ACC112 (cell line): ENCODE results near the gene ASXL1.

Source experiments
- H2AFZ ChIP-seq: fragments of 200-600 bp; sonication (generic); one replicate; pipeline ENCODE4 v1.6.0; 2017; ENCODE audit warnings: antibody characterized with exemption, low read length; ENCODE audit not compliant: unreplicated experiment
- H3K27ac ChIP-seq: fragments of 200-600 bp; sonication (generic); 2 replicates; pipeline ENCODE4 v1.5.1; 2014; ENCODE audit warnings: low read depth, mild to moderate bottlenecking, antibody characterized with exemption, low read length, moderate library complexity
- H3K27me3 ChIP-seq: fragments of 200-600 bp; sonication (generic); 2 replicates; pipeline ENCODE4 v1.6.1; 2014; ENCODE audit warnings: mild to moderate bottlenecking, antibody characterized with exemption, low read length, moderate library complexity, mixed read lengths; ENCODE audit not compliant: insufficient read depth
- H3K36me3 ChIP-seq: fragments of 200-600 bp; sonication (generic); 2 replicates; pipeline ENCODE4 v1.6.1; 2016; ENCODE audit warnings: mild to moderate bottlenecking, antibody characterized with exemption, low read length, moderate library complexity, mixed read lengths; ENCODE audit not compliant: insufficient read depth
- H3K4me1 ChIP-seq: fragments of 200-600 bp; sonication (generic); one replicate; pipeline ENCODE4 v1.6.1; 2016; ENCODE audit warnings: low read length, mixed read lengths; ENCODE audit not compliant: insufficient read depth, unreplicated experiment, control insufficient read depth
- H3K4me3 ChIP-seq: fragments of 200-600 bp; sonication (generic); 2 replicates; pipeline ENCODE4 v1.5.1; 2014; ENCODE audit warnings: mild to moderate bottlenecking, low read depth, low read length
- H3K79me2 ChIP-seq: fragments of 200-600 bp; sonication (generic); one replicate; pipeline ENCODE4 v1.6.0; 2016; ENCODE audit warnings: low read length; ENCODE audit not compliant: control insufficient read depth, unreplicated experiment, insufficient read depth

The ASXL1 gene

DNA sequence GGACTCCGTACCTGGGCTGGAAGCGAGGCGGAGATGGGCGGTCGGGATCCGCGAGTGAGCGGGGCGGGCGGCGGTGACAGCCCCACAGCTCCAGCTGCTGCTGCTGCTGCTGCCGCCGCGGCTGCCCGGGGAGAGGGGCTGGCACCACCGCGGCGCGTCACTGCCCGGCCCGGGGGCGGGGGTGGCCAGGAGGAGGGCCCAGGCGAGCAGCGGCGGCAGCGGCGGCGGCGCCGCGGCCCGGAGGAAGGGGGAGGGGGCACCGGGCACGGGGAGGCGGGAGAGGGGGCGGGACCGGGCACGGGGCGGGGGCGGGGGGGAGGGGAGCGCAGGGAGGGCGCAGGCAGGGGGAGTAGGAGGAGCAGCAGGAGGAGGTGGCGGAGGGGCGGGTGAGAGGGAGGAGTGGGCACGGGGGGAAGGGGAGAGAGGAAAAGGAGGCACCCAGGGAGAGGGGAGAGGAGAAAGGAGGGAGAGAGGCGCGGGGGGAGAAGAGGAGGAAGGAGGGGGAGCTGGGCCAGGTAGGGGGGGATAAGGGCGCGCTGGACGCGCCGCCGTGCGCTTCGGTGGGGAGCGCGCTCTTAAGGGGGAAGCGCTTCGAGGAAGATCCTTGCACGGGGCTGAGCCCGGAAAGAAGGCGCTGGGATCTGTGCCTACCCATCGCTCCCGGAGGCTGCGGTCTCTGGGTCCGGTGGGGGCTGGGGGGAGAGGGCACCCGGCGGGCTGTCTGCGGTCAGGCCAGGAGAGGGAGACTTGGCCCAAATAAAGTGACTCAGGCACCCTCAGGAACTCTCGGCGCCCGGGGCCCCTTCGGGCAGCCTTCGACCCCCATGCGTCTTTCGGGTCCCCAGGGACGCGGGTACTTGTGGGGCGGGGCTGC is 125.5 kb downstream of the ASXL1 start:
- peak overlapping the region; percentile 36 for H2AFZ ChIP-seq
- peak overlapping the region; percentile 56; the same call in 1 of the 2 replicates for H3K27ac ChIP-seq
- H3K4me1 ChIP-seq = peaks cover 5% of the 10 kb centered on the region

DNA sequence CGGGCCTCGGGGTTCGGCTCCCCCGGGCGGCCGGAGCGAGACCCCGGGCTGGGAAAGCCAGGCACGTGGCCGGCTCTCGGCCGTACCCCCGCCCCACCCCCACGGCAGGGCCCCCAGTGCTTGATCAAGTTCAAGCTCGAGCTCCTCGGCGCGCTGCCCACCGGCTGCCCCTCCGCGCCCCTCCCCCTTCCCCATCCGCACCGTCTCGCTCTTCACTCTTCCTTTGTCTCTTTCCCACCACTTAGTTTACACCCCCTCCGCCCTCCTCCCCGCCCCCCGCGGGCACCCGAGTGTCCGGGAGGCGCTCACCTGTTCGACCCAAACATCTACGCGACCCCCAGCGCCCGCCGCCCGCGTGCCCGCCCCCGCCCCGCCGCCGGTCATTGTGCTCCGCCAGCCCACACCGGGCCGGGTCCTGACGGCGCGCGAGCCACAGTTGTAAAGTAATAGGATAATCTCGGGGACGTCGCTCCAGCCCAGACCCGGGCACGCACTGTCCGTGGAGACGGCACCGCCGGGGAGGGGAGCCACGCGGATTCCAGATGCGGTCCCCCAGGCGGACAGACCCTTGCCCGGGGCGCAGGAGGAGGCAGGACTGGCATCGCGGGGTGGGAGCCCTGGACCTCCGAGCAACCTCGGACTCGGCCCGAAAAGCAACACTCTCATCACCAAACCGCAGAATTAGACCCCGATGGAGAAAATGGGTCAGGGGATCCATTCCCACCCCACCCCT is 126.3 kb downstream of the ASXL1 start:
- H2AFZ ChIP-seq = peak overlapping the region; percentile 36

More for the DNA sequence above, 125.5 kb downstream of the ASXL1 start:
- Histone ChIP-seq H3K4me3 (peak overlapping the region; percentile 91), H3K27me3 (no peaks in the 10 kb centered on the region), H3K36me3 (no peaks in the 10 kb centered on the region), H3K79me2 (no peaks in the 10 kb centered on the region)

GRCh38 chr20:32484958-32485769 is 127.0 kb downstream of the ASXL1 start:
- Histone ChIP-seq H3K27me3 (no peaks in the 10 kb centered on the region), H3K27ac (peak overlapping the region; percentile 56), H2AFZ (peak overlapping the region; percentile 92), H3K4me1 (peaks cover 5% of the 10 kb centered on the region), H3K79me2 (no peaks in the 10 kb centered on the region), H3K4me3 (peak overlapping the region; percentile 83), H3K36me3 (no peaks in the 10 kb centered on the region)

More for the DNA sequence above, 126.3 kb downstream of the ASXL1 start:
- Histone ChIP-seq H3K27ac (peak overlapping the region; percentile 56), H3K79me2 (no peaks in the 10 kb centered on the region), H3K4me1 (peaks cover 5% of the 10 kb centered on the region), H3K27me3 (no peaks in the 10 kb centered on the region), H3K36me3 (no peaks in the 10 kb centered on the region), H3K4me3 (peak overlapping the region; percentile 83)

- Histone ChIP-seq H3K4me3 (no peak overlapping the region), H3K4me1 (peaks cover 5% of the 10 kb centered on the region), H3K36me3 (no peaks in the 10 kb centered on the region), H2AFZ (no peak overlapping the region), H3K27me3 (no peaks in the 10 kb centered on the region), H3K79me2 (no peaks in the 10 kb centered on the region), H3K27ac (no peak overlapping the region)
Measured at GRCh38 chr20:32485770-32486478, 127.8 kb downstream of the ASXL1 start.

- no peak overlapping the region for H2AFZ ChIP-seq
- H3K4me1 ChIP-seq = peaks cover under 1% of the 10 kb centered on the region
- no peaks in the 10 kb centered on the region for H3K36me3 ChIP-seq
- no peak overlapping the region for H3K4me3 ChIP-seq
- H3K27ac ChIP-seq = no peak overlapping the region
- H3K79me2 ChIP-seq = no peaks in the 10 kb centered on the region
- no peaks in the 10 kb centered on the region for H3K27me3 ChIP-seq
Measured at GRCh38 chr20:32487381-32487780, 129.2 kb downstream of the ASXL1 start.

DNA sequence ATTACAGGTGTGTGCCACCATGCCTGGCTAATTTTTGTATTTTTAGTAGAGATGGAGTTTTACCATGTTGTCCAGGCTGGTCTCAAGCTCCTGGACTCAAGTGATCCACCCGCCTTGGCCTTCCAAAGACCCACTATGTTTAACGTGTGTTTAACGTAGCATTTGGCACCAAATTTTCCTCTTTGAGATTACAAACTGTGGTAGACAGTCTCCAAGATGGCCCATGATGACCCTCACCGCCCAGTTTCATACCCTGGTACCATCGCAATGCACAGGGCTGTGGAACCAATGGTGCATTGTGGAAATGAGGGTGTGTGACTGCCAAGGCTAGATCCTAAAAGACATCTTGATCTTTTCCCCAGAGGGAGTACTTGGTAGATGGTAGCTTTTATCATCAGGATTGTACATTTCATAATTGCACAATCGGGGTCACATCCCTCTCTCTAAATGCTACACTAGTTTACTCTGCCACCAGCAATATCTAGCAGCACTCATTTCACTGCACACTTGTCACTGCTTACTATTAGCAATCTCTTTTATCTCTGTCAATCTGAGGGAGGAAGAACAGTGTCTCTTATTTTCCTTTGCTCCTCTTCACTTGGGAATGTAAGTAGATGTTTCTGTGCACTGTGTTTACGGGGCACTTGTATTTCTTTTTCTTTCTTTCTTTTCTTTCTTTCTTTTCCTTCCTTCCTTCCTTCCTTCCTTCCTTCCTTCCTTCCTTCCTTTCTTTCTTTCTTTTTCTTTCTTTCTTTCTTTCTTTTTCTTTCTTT is 130.1 kb downstream of the ASXL1 start:
- no peaks in the 10 kb centered on the region for H3K4me1 ChIP-seq
- no peaks in the 10 kb centered on the region for H3K36me3 ChIP-seq
- no peak overlapping the region for H3K4me3 ChIP-seq

More for the DNA sequence above, 130.1 kb downstream of the ASXL1 start:
- Histone ChIP-seq H2AFZ (no peak overlapping the region), H3K79me2 (no peaks in the 10 kb centered on the region), H3K27ac (no peak overlapping the region), H3K27me3 (no peaks in the 10 kb centered on the region)
